ENCODE measurements around the gene CLEC16A.

DNA sequence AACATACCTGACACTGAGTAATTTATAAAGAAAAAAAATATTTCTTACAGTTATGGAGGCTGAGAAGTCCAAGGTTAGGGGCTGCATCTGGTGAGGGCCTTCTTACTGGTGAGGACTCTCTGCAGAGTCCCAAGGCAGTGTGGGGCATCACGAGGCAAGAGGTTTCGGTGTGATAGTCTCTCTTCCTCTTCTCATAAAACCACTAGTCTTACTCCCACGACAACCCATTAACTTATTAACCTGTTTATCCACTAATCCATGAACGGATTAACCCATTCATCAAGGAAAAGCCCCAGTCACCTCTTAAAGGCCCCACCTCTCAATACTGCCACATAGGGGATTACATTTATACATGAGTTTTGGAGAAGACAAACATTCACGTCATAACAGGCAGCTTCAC is 47.2 kb upstream of the CLEC16A start:
- TF ChIP-seq, protein P1, sequence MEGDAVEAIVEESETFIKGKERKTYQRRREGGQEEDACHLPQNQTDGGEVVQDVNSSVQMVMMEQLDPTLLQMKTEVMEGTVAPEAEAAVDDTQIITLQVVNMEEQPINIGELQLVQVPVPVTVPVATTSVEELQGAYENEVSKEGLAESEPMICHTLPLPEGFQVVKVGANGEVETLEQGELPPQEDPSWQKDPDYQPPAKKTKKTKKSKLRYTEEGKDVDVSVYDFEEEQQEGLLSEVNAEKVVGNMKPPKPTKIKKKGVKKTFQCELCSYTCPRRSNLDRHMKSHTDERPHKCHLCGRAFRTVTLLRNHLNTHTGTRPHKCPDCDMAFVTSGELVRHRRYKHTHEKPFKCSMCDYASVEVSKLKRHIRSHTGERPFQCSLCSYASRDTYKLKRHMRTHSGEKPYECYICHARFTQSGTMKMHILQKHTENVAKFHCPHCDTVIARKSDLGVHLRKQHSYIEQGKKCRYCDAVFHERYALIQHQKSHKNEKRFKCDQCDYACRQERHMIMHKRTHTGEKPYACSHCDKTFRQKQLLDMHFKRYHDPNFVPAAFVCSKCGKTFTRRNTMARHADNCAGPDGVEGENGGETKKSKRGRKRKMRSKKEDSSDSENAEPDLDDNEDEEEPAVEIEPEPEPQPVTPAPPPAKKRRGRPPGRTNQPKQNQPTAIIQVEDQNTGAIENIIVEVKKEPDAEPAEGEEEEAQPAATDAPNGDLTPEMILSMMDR (conservative IDR thresholded peaks at IDR 0.05; ENCODE audit: low read depth in 2 of 2), result no peak
- TF ChIP-seq POLR2AphosphoS5 (IDR thresholded peaks at IDR 0.05; ENCODE audit: low read depth) (no peak), EZH2 (IDR thresholded peaks at IDR 0.05; ENCODE audit: low read depth, unreplicated experiment) (no peak), JUNB (IDR thresholded peaks at IDR 0.05; ENCODE audit: unreplicated experiment) (no peak)

All from GM23338 (cell line).